ENCODE results near the gene ADNP2.

DNA sequence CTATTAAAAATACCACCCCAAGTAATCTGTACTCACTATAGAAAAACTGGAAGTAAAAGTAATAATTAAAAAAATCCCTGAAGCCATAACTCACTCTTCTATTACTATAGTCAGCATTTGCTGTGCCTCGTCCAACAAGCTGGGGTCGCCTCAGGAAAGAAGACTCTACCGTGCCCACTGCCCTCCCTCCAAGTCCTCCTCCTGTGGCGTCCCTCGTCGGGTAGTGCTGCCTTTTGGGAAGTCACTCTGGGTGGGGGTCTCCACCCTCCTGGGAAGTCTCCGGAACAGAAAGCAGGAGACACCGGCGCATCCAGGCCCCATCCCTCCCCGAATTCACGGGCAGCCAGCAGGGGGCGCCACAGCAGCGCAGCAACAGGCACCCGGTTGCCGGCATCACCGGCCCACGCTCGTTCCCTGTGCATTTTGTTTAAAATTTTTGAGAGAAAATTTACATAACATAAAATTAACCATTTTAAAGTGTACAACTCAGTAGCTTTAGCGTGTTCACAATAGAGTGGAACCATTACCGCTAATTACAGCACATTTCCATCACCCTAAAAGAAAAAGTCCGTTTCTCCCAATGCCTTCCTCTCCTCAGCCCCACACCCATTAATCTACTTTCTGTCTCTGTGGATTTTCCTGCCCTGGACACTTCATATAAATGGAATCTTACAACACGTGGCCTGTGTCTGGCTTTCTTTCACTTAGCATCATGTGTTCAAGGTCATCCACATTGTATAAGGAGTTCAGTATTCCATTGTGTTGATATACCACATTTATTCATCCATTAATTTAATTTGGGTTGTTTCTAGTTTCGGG is 62.2 kb downstream of the ADNP2 start:
- TF ChIP-seq, protein P1, sequence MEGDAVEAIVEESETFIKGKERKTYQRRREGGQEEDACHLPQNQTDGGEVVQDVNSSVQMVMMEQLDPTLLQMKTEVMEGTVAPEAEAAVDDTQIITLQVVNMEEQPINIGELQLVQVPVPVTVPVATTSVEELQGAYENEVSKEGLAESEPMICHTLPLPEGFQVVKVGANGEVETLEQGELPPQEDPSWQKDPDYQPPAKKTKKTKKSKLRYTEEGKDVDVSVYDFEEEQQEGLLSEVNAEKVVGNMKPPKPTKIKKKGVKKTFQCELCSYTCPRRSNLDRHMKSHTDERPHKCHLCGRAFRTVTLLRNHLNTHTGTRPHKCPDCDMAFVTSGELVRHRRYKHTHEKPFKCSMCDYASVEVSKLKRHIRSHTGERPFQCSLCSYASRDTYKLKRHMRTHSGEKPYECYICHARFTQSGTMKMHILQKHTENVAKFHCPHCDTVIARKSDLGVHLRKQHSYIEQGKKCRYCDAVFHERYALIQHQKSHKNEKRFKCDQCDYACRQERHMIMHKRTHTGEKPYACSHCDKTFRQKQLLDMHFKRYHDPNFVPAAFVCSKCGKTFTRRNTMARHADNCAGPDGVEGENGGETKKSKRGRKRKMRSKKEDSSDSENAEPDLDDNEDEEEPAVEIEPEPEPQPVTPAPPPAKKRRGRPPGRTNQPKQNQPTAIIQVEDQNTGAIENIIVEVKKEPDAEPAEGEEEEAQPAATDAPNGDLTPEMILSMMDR (IDR thresholded peaks at IDR 0.05) = peak; percentile 67 to 90 (median 78)
- TF ChIP-seq POLR2A (IDR thresholded peaks at IDR 0.05) = no peak

Data from heart left ventricle (tissue), 13 donors.